Stimulated activated CD4-positive, alpha-beta T cell treated with anti-CD3 and anti-CD28 coated beads, Interleukin-4, amount 100 ng/mL, for 24 hours (primary cell): Measurements from ENCODE around the gene FRMPD1.
A peak's percentile ranks its signal among the peaks of the same experiment; 100 is the strongest.

Experiments
- DNase-seq: peaks from one replicate; pipeline ENCODE4 v3.0.0-alpha.2; 2020

Gene FRMPD1

DNA sequence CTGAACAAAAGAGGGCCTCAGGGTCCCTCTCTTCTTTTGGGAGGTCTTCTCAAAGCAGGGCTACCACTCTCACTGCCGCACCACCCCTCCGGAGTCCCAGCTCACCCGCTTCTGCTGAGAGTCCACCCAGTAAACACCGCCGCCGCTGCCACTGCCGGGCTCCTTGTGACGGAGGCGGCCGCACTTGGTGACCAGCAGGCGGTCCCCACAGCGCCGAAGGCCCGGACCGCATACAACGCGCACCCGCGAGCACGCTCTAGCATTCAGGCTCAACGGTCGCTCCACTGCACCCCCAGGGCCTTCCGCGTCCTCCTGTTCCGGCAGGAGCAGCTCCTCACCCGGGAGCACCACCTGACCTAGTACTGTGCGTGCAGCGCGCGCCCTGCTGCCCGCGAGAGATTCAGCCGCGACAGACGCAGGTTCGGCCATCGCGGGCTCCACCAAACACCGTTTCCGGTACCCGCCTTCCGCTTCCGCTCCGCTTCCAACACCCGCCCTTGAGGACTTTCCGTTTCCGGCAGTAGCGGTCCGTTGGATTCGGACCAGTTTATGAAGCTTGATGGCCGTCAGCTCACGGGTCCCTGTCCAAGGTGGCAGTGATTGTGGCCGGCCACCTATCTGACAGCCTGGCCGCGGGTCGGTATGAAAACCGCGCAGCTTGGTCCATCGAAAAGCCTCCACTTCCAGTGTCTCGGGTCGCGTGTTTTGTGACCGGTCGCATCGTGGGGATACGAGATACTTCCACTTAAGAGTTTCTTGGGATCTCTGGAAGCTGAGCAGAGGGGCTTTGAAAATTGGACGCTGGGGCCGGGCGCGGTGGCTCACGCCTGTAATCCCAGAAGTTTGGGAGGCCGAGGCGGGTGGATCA is 134.1 kb downstream of the FRMPD1 start, which contains the start of gene EXOSC3:
Gene EXOSC3 (minus strand): TSS at position 449 of the 868 bp plus-strand sequence. CDS start 20 bp downstream, at position 429.
- DNase-seq, result peak; percentile 89

GRCh38 chr9:37787059-37787458 is 136.3 kb downstream of the FRMPD1 start:
- no peak for DNase-seq

GRCh38 chr9:37788332-37788731 is 137.6 kb downstream of the FRMPD1 start:
- DNase-seq, result no peak

DNA sequence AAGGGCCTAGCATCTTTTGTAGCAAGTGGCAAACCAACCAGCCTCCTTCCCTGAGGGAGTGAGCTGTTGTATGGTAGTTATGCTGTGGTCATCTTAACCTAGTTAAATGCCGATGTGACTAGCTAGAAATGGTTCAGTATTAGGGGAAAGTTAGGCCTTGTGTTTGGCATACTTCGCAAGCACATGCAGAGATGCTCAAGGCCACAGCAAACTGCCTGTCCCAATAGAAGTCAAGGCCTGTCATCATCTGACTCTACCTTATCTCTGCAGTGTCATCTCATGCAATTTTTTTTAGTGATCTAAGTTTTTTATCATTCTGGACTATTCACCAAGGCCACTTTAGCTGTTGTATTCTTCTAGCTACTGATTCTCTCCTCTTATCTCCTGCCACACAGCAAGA is 139.3 kb downstream of the FRMPD1 start:
- no peak for DNase-seq

- no peak for DNase-seq
These were observed 141.4 kb downstream of the FRMPD1 start for GRCh38 chr9:37792122-37792521.

- DNase-seq, result no peak
These were observed 145.5 kb downstream of the FRMPD1 start for GRCh38 chr9:37796232-37796631.
